H54 (cell line): Measurements from ENCODE around the gene ALG11.
"Not testable (repeated sequence)": the region's sequence is repeated elsewhere in the genome, so short reads cannot be mapped to it uniquely, and the experiment has no call there.

Experiments
- DNase-seq: peaks from one replicate; pipeline ENCODE4 v3.0.0; 2011; ENCODE audit warnings: low spot score, mixed read lengths; ENCODE audit not compliant: insufficient read length
- FAIRE-seq: peaks from 3 replicates; lab custom pipeline; 2011; peaks lifted over from hg19 to GRCh38; lab: Jason Lieb, UNC
- POLR2A ChIP-seq: IDR thresholded peaks from 2 replicates; pipeline ENCODE4 v1.6.1; 2011; ENCODE audit warnings: low read depth, mild to moderate bottlenecking, low read length

The ALG11 gene

DNA sequence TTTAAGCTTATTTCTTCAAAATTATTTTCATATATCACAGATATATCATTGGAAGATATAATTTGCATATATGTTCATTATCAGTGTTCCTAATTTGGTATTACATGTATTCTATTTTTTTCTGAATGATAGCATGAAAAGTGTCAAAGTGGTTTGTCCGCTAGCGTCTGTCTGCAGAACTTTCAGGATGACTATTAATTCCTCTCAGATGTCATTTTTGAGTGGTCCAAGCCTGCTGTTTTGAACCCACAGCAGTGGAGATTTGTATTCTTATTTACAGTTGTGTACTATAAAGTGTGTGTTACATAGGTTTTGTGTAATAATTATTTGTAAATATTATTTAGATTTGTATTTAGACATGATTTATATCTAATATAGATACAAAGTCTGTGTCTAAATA, 20.8 kb downstream of the ALG11 start:
- TF ChIP-seq POLR2A: no peak
- FAIRE-seq (no peak), DNase-seq (no peak)

DNA sequence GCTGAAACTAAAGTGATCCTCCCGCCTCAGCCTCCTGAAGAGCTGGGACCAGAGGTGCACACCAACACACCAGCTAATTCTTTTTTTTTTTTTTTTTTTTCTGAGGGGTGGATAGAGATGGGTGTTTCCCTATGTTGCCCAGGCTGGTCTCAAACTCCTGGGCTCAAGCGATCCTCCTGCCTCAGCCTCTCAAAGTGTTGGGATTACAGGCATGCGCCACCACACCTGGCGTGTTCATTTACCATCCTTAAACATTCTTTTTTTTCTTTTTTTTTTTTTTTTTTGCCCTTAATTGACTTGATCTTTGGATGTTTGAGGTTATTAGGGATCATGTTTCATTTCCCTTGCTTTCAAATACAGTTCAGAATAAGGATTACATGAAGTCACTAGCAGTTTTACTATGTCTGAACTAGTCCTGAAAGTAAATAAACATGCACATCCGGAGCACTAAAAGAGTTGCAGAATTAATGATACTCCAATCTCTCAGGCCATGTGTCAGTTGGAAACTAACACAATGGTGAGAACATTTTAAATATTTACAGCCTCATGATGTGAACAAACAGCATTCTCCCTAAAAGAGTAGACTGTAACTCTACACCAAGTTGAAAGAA, 22.5 kb downstream of the ALG11 start:
- no peak for DNase-seq
- FAIRE-seq: no peak
- no peak for TF ChIP-seq POLR2A

DNA sequence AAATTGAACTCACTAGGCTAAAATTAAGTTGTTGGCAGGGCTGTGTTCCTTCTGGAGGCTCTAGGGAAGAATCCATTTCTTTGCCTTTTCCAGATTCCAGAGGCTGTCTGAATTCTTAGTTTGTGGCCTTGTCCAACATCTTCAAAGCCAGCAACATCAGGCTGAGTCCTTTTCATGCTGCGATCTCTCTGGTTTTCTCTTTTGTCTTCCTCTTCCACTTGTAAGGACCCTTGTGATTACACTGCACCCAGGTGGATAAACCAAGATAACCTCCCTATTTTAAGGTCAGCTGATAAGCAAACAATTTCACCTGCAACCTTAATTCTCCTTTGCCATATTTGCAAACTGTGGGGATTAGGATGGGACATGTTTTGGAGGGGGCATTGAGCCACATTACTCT, 23.8 kb downstream of the ALG11 start:
- DNase-seq (no peak), FAIRE-seq (no peak)
- no peak for TF ChIP-seq POLR2A

DNA sequence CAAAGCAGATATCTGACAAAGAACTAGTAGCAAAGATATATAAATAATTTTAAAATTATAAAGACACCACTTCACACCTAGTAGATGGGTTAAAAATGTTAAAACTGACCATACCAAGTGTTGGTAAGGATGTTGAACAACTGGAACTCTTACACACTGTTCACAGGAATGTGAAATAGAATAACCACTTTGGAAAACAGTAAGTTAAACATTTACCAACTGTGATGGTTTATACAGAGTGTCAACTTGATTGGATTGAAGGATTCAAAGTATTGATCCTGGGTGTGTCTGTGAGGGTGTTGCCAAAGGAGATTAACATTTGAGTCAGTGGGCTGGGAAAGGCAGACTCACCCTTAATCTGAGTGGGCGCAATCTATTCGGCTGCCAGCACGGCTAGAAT, 31.5 kb downstream of the ALG11 start:
- FAIRE-seq (no peak), DNase-seq (no peak)
- TF ChIP-seq POLR2A: no peak

DNA sequence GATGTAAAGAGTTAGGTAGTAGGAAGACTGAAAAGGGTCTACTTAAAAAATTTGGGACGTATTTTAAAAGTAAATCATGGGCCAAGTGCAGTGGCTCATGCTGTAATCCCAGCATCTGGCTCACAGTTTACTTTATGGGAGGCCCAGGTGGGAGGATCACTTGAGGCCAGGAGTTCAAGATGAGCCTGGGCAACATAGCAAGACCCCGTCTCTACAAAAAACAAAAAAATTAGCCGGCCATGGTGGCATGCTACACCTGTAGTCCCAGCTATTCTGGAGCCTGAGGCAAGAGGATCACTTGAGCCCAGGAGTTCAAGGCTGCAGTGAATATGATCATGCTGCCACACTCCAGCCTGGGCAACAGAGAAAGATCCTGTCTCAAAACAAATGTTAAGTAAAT, 35.3 kb downstream of the ALG11 start:
- no peak for FAIRE-seq
- DNase-seq: no peak
- no peak for TF ChIP-seq POLR2A

DNA sequence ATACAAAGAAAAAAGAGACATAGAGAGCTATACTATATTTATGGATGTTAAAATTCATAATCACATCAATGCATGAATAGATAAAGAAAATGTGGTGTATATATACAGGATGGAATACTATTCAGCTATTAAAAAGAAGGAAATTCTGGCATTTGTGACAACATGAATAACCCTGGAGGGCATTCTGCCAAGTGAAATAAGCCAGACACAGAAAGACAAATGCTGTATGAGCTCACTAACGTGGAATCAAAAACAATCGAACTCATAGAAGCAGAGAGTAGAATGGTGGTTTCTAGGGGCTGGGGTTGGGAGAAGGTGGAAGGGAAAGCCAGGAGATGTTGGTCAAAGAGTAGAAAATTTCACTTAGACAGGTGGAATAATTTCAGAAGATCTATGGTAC, 36.3 kb downstream of the ALG11 start:
- DNase-seq (no peak), FAIRE-seq (no peak)
- no peak for TF ChIP-seq POLR2A

DNA sequence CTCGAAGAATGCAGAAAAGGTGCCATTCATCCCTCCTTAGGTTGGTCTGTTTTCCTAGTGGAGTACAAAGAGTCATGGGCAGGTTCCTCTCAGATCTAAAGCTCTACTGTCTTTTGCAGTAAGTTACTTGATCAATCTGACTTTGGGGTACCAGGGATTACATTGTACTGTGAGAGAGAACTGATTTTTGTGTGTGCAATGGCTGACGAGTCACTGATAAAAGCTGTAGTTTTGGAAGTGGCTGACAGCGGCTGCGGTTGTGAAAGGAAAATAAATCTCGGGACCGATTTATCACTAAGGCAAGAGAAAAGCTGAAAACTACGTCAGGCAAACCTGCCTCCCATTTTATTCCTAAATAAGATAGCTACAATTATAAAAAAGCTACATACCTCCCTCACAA, 39.2 kb downstream of the ALG11 start:
- DNase-seq (no peak), FAIRE-seq (no peak)
- TF ChIP-seq POLR2A: no peak

DNA sequence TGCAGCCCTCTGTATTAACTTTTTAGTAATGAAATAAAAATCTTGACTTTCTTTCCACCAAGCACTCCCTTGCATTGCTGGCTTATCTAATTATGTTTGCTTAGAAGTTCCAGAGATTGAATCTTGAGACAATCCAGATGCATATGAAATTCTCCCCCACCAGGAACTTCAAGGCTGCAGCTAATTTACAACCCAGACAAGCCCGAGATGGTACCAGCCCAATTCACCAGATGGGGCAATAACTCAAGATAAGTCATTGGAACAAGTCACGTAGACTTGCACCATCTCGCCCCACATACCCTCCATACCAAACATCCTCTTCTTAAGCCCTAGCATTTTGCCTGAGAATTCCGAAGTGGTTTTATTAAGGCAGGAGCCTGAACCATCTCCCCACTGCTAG, 41.3 kb downstream of the ALG11 start:
- DNase-seq (no peak), FAIRE-seq (no peak)
- no peak for TF ChIP-seq POLR2A

DNA sequence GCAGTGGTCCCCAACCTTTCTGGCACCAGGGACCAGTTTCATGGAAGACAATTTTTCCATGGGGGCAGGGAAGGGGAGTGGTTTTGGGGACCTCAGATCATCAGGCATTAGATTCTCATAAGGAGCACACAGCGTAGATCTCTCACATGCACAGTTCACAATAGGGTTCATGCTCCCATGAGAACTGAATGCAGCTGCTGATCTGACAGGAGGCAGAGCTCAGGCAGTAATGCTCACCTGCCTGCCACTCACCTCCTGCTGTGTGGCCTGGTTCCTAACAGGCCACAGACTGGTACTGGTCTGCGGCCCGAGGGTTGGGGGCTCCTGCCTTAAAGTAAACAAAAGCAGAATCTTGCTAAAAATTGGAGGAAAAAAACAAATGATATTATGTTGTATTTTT, 48.9 kb downstream of the ALG11 start:
- DNase-seq, FAIRE-seq: not testable (repeated sequence)

DNA sequence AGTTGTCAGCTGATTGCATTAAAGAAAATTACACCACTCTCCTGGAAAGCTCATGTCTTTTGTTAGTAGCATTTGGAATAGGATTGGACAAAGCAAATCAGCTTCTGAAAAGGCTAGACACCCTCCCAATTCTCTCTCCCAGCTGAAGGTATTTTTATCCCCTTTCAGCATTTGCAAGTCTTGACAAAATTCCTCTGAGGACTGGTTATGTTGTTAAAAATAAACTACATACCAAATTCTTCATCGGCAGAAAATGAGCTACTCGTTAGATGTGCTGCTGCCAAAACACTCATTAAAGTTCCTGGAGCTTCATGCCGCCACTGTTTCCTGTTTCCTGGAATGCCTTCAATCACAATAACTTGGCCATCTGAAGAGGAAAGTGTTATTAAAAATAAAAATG, 49.4 kb downstream of the ALG11 start:
- TF ChIP-seq POLR2A: no peak
- DNase-seq (no peak), FAIRE-seq (no peak)

DNA sequence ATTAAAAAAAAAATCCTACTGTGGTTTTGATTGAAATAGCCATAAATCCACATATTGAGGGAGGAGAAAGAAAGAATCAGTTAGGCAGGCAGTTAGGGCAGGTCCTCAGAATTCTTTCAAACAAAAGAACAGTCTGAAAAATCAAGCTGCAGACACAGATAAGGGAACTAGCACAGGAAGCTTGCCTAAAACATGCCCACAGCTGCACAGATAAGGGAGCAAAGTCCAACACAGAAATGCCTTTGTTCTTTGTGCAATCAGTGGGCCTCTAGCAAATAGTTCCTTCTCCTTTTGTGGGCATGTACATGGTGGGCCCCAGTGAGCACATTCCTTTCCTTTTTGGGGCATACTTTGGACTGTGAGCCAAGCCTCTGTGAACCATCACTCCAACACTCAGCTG, 55.0 kb downstream of the ALG11 start:
- DNase-seq: no peak

DNA sequence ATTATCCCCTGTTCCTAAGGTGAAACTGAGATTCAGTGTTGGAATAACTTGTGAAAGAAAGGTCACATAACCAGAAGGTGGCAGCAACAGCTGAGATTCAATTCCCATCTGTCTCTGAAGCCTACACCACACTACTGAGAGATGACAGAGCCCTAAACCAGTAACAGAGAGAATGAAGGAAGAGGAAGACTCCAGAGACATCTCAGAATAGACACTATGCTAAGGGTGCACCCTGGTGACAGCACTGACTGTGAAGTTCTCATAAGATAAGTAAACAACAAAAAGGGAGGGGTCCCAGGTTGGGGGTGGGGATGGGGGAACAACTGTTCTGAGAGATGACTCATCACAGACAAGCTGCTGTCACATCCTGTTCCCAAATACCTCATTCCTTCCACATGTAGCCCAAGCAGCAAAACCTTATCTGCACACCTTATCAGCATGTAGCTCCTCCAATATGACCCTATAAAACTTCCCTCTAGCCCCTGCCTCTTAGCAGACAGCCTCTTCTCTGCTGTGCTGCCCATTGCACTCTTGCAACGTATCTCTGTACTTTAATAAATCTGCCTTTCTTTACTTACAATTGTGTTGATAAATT, 58.8 kb downstream of the ALG11 start:
- FAIRE-seq (no peak), DNase-seq (no peak)
- no peak for TF ChIP-seq POLR2A

More for the DNA sequence above, 55.0 kb downstream of the ALG11 start:
- no peak for TF ChIP-seq POLR2A
- FAIRE-seq: no peak
